Right lung (tissue), 10 donors: ENCODE measurements around the gene ZNF586. TPM values are rescaled to one million over a fixed set of nuclear protein-coding genes. Genes with fewer than 3 reads are reported as not detected.
"Not testable (repeated sequence)": the region's sequence is repeated elsewhere in the genome, so short reads cannot be mapped to it uniquely, and the experiment has no call there.

ENCODE experiments used
- DNase-seq, 2 donors: peaks; one replicate each; pipeline ENCODE4 v3.0.0-alpha.2; 2013
- long read RNA-seq, 8 donors: transcript quantifications; one replicate each; lab custom pipeline, GENCODE V29; 2026
- polyA plus RNA-seq, 5 donors: library from polyadenylated mRNA; unstranded; fragments of 120-200 nt; gene quantifications; one replicate each; pipeline versions ENCODE4 v1.2.1 to v1.2.3, GENCODE V29; 2013; ENCODE audit warnings: inconsistent platforms in 1 of 5, low replicate concordance in 1 of 5; ENCODE audit not compliant: insufficient read length in 5 of 5, insufficient read depth in 1 of 5

The ZNF586 gene
- 10 to 100 TPM; 21.5 to 33.9 (median 29.1) TPM for polyA plus RNA-seq
- long read RNA-seq, donor 1, partial matches to known transcripts: 0 of 4 reads
- long read RNA-seq, donor 1, other reads (novel, unspliced or antisense): 0 of 4 reads
- long read RNA-seq, donor 2, partial matches to known transcripts: 0 of 3 reads
- long read RNA-seq, donor 2, other reads (novel, unspliced or antisense): 0 of 3 reads
- long read RNA-seq, donor 3, partial matches to known transcripts: 0 of 2 reads
- long read RNA-seq, donor 3, other reads (novel, unspliced or antisense): 0 of 2 reads
- long read RNA-seq, donor 4: 0 reads
- long read RNA-seq, donor 5, partial matches to known transcripts: 6 of 10 reads
- long read RNA-seq, donor 5, other reads (novel, unspliced or antisense): 0 of 10 reads
- long read RNA-seq, donor 6, partial matches to known transcripts: 0 of 4 reads
- long read RNA-seq, donor 6, other reads (novel, unspliced or antisense): 0 of 4 reads
- long read RNA-seq, donor 7: 0 reads
- long read RNA-seq, donor 8, partial matches to known transcripts: 0 of 2 reads
- long read RNA-seq, donor 8, other reads (novel, unspliced or antisense): 0 of 2 reads

DNA sequence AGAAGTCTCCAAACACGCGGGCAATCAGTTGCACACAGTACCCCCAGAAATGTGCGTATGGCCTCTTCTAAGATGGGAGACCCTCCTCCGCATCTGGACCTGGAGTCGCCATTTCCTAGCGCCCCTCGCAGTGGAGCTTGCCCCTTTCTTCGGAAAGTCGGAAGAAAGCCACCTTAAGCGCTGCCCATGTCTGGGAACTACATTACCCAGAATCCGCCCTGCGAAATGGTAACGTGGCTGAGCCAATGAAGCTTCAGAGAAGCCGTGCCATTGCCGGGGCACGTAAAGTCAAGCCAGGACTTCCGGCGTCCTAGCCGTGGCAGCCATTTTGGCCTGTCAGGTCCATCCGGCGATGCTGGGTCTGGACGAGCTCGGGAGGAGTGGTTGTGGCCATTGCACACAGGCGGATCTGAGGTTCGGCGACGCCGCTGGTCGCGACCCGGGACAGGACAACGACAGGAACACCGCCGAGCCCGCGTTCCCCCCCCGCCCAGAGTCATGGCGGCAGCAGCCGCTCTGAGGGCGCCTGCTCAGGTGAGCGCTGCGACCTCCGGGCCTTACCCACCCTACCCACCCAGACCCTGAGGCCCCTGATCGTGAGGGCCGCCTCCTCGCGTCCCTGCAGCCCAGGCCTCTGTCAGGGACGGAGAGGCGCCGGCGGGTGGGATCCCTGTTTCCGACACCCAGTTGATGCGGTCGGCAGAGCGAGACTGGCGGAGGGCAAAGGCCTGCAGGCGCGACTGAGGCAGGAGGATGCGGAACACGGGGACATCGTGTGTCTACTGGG lies at the start of gene ZNF586:
TSS of gene ZNF586 (plus strand) at position 332 of the 787 bp plus-strand sequence. CDS start at position 499, 167 bp downstream.
- DNase-seq: peak; percentile 81 to 85

DNA sequence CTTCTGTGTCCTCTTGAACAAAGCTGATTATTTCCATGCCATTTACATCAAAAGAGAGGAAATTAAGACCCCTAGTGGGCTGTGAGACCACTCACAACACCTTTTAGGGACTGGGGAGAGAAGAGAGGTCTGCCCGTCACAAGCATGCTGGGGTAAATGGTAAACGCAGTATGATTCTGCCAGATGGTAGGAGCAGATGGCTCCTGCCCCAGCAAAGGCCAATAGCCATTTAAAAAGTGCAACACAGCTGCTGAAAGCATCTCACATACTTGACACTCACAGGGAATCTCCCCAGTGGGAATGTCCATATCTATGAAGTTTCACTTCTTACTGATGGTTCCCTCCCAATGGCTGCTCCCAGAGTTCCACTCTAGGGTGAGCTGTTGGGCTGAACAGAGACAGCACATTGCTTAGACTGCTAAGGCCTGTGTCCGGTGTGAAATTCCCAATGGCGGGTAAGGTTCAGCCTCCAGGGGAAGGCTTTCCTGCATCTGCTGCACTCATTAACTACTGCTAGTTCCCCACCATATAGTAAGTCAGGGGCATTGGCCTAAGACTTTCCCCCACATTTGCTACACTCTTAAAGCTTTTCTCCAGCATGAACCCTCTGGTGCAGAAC lies 49.5 kb upstream of the ZNF586 start:
- DNase-seq: no peak

DNA sequence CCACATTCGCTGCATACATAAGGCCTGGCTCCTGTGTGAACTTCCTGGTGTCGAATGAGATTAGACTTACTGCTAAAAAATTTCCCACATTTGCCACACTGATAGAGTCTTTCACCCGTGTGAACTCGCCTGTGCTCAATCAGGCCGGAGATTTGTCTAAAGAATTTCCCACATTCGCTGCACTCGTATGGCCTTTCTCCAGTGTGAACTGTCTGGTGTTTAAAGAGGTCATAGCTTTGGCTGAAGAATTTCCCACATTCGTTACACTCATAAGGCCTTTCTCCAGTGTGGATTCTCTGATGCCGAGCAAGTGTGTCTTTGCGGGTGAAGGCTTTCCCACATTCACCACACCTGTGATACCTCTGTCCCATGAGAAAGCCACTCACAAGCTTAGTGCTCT lies 48.6 kb upstream of the ZNF586 start:
- DNase-seq: no peak

- DNase-seq: peak; percentile 12 to 24
These were observed 31.2 kb upstream of the ZNF586 start for GRCh38 chr19:57738320-57738719.

DNA sequence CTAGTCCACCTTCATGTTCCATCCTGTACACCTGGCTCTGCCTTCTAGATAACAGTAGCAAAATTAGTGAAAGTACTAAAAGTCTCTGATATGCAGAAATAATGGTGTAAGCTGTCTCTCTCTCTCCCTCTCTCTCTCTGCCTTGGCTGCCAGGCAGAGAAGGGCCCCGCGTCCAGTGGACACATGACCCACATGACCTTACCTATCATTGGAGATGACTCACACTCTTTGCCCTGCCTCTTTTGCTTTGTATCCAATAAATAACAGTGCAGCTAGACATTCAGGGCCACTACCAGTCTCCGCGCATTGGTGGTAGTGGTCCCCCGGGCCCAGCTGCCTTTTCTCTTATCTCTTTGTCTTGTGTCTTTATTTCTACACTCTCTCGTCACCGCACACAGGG lies 30.7 kb upstream of the ZNF586 start:
- not testable (repeated sequence) for DNase-seq

GRCh38 chr19:57746580-57747471 lies 22.6 kb upstream of the ZNF586 start, which contains the start of gene ZNF776:
Gene ZNF776, plus strand, starts transcription at chr19:57746815. Its CDS starts 244 bp downstream, at chr19:57747059.
- DNase-seq: peak; percentile 87 to 90

DNA sequence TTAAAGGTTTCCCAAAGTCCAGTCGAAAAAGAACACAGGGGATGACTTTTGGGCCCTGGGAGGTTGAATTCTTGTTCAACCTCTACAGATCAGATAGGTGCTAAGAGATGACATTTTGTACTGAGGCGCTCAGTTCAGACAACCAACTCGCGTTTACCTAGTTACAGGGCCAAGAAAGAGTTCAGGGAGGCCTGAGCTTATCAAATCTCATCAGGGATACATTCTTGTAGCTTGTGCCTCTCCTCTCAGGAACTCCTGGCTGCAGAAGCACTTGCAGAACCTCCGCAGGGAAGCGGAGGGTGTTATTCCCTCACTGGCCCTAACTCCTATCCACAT lies 22.0 kb upstream of the ZNF586 start:
- DNase-seq: no peak

GRCh38 chr19:57748029-57748428 lies 21.4 kb upstream of the ZNF586 start:
- no peak for DNase-seq

GRCh38 chr19:57754091-57754673 lies 15.3 kb upstream of the ZNF586 start:
- DNase-seq: no peak

DNA sequence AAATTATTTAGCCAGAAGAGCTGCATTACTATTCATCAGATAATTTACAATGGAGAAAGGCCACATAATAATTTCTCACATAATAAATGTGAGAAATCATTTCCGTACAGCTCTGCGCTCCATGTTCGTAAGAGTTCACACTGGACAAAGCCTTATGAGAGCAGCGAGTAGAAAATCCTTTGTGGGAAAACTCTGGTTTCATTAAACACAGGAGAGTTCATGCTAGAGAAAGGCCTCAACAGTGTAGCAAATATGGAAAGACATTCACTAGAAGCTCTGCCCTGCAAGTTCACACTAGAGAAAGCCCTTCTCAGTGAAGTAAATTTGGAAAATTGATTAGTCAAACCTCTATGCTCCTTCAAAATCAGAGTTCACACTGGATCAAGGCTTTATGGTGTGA lies 14.4 kb upstream of the ZNF586 start:
- no peak for DNase-seq

- DNase-seq: no peak
These were observed 11.5 kb upstream of the ZNF586 start for GRCh38 chr19:57757941-57758340.

GRCh38 chr19:57759096-57759495 lies 10.4 kb upstream of the ZNF586 start:
- no peak for DNase-seq

DNA sequence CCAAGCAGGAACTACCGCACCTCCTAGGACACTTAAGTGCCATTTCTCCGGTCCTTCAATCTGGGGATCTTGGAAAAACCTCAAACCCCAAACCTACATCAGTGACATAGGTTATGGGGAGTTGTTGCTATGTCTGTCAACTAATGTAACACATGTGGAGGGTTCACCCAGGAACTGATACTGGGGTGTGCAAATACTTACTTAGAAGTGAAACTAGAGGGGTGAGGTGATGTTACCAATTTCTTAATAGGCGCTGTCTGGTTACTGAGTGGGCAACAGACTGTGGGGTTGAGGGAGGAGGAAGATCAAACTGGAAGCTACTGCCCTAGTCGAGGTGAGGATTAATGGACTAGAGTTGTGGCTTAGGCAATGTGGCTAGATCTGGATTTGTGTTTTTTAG lies 1.9 kb downstream of the ZNF586 start:
- DNase-seq: no peak

GRCh38 chr19:57773488-57773887 lies 4.0 kb downstream of the ZNF586 start:
- DNase-seq: no peak

DNA sequence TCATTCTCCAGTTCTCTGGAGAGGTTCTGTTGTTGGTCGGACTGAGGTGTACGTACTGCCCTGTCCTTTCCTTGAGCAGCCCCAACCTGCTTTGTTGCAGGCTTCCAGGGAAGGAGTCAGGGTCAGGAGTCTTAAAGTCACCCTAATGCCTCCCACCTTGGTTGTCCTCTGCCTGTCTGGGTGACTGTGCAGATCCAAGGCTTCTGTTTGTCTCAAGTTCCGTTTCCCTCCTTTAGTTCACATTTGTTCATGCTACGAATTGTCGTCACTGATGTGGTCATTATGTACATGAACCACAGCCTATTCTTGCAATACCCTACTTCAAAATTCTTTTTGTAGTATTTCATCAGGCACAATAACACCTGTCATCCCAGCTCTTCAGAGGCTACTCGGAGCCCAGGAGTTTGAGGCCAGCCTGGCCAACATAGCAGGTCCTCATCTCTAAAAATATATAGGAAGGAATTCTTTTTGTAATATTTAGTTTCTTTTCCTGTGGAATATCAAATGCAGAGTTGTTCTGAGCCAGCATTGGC lies 7.4 kb downstream of the ZNF586 start:
- no peak for DNase-seq

DNA sequence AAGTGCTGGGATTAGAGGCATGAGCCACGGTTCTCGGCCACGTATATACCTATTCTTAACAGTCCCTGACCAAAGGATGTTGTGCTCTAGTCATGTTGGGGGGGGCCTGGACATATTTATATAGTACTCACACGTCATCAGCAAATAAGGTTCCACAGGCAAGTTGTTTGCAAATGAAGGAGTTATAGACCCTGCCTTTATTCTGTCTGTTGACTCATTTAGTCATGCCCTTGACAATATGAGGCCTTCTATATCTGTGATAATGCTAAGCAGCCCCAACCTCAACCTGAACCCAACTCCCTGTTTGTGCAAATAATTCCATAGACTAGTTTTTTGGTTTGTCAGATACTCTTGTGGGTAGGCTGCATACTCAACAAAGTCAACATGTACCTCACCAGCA lies 8.9 kb downstream of the ZNF586 start:
- DNase-seq: no peak

DNA sequence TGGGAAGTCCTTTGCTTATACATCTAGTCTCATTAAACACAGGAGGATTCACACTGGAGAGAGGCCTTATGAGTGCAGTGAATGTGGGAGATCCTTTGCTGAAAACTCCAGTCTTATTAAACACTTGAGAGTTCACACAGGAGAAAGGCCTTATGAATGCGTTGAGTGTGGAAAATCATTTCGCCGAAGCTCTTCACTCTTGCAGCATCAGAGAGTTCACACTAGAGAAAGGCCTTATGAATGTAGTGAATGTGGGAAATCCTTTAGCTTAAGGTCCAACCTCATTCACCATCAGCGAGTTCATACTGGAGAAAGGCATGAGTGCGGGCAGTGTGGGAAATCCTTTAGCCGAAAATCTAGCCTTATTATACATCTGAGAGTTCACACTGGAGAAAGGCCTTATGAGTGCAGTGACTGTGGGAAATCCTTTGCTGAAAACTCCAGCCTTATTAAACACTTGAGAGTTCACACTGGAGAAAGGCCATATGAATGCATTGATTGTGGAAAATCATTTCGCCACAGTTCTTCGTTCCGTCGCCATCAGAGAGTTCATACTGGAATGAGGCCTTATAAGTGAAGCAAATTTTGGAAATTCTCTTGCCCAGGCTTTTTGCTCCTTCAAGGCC lies 9.9 kb downstream of the ZNF586 start:
- DNase-seq: no peak

- DNase-seq: no peak
These were observed 16.8 kb downstream of the ZNF586 start for GRCh38 chr19:57786286-57786685.

DNA sequence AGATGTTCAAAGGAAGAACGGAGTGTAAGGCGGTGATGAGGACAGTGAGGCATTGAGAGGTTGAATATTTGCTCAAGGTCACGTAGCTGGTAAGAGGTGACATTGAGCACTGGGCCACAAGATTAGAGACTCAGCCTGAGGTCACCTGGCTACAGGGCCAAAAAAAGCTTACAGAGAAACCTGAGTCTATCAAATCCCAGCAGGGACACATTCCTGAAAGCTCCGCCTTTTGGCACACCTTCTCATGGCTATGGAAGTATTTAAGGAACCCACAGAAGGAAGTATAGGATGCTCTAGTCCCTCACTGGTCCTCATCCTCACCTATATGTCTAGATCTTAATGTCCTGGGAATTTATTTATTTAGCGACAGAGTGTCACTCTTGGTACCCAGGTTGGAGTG lies 17.4 kb downstream of the ZNF586 start:
- no peak for DNase-seq
